H1 (cell line): ENCODE data around the gene NBDY. TPM values are rescaled to one million over a fixed set of nuclear protein-coding genes. Genes with fewer than 3 reads are reported as not detected.

ENCODE experiments used
- CTCF ChIA-PET: fragments of 300-600 bp; sonication (Branson Sonifier 250); formaldehyde crosslinking; loops from one replicate; lab custom pipeline; 2021; ENCODE audit not compliant: partially characterized antibody; lab: Charles Lee
- POLR2A ChIA-PET: fragments of 300-600 bp; sonication (Branson Sonifier 250); formaldehyde crosslinking; loops from one replicate; lab custom pipeline; 2021; ENCODE audit warnings: inconsistent platforms; ENCODE audit not compliant: partially characterized antibody; lab: Charles Lee
- DNase-seq, 2 experiments: peaks; one replicate each; pipeline versions ENCODE4 v3.0.0 to v3.0.0-alpha.2; 2010 to 2022; ENCODE audit warnings: low spot score in 2 of 2, low read depth in 1 of 2, mixed read lengths in 1 of 2
- FAIRE-seq: peaks from 2 replicates; lab custom pipeline; 2011; peaks lifted over from hg19 to GRCh38; lab: Jason Lieb, UNC
- H2AFZ ChIP-seq: 2 replicates; pipeline ENCODE4 v1.8.1; 2012; ENCODE audit warnings: low read length, inconsistent platforms
- H2AK5ac ChIP-seq: 2 replicates; pipeline ENCODE4 v1.6.1; 2013; ENCODE audit warnings: low read depth, low read length
- H2BK120ac ChIP-seq: replicated peaks from 2 replicates; pipeline ENCODE3; 2013; ENCODE audit warnings: low read depth, low read length, inconsistent platforms
- H2BK12ac ChIP-seq: 2 replicates; pipeline ENCODE4 v1.6.1; 2013; ENCODE audit warnings: low read depth, low read length
- H2BK15ac ChIP-seq: 2 replicates; pipeline ENCODE4 v1.6.1; 2013; ENCODE audit warnings: low read length
- H2BK20ac ChIP-seq: 2 replicates; pipeline ENCODE4 v1.6.1; 2013; ENCODE audit warnings: low read length
- H2BK5ac ChIP-seq: 2 replicates; pipeline ENCODE4 v1.6.1; 2013; ENCODE audit warnings: low read depth, low read length
- H3K14ac ChIP-seq: 2 replicates; pipeline ENCODE4 v1.6.1; 2013; ENCODE audit warnings: inconsistent platforms; ENCODE audit not compliant: insufficient read length
- H3K18ac ChIP-seq: 2 replicates; pipeline ENCODE4 v1.6.1; 2013; ENCODE audit warnings: low read length; ENCODE audit errors: extremely low read depth
- H3K23ac ChIP-seq: 2 replicates; pipeline ENCODE4 v1.6.1; 2013; ENCODE audit warnings: inconsistent platforms; ENCODE audit not compliant: insufficient read length
- H3K23me2 ChIP-seq: 2 replicates; pipeline ENCODE4 v1.6.1; 2013; ENCODE audit warnings: low read depth, low read length
- H3K27ac ChIP-seq: 2 replicates; pipeline ENCODE4 v1.6.1; 2011; ENCODE audit warnings: low read depth, low read length, inconsistent platforms
- H3K27me3 ChIP-seq, 4 experiments: replicated peaks in 1 of 4; 1 replicate in 1 of 4; 2 replicates in 3 of 4; pipeline versions ENCODE4 v1.6.1 to v1.8.1; 2011 to 2013; ENCODE audit warnings: low read length in 3 of 4, mild to moderate bottlenecking in 3 of 4, inconsistent platforms in 2 of 4, mixed read lengths in 2 of 4, moderate library complexity in 1 of 4; ENCODE audit not compliant: control insufficient read depth in 3 of 4, insufficient read depth in 3 of 4; ENCODE audit errors: extremely low read depth in 1 of 4
- H3K36me3 ChIP-seq, 4 experiments: 2 replicates each; pipeline versions ENCODE4 v1.6.1 to v1.8.1; 2011 to 2013; ENCODE audit warnings: mild to moderate bottlenecking in 4 of 4, low read length in 3 of 4, moderate library complexity in 2 of 4, control low read depth in 1 of 4, inconsistent platforms in 1 of 4; ENCODE audit not compliant: insufficient read depth in 4 of 4, control insufficient read depth in 2 of 4
- H3K4ac ChIP-seq: replicated peaks from 2 replicates; pipeline ENCODE3; 2013; ENCODE audit warnings: low read length, low read depth, mixed read lengths, inconsistent platforms; ENCODE audit not compliant: insufficient read length
- H3K4me1 ChIP-seq, 4 experiments: replicated peaks in 1 of 4; 1 replicate in 1 of 4; 2 replicates in 3 of 4; pipeline versions ENCODE4 v1.6.1 to v1.8.1; 2011 to 2013; ENCODE audit warnings: low read length in 3 of 4, inconsistent platforms in 2 of 4, mixed read lengths in 1 of 4; ENCODE audit not compliant: insufficient read depth in 4 of 4, control insufficient read depth in 3 of 4
- H3K4me2 ChIP-seq, 2 experiments: 2 replicates each; pipeline versions ENCODE4 v1.6.1 to v1.8.1; 2011 to 2013; ENCODE audit warnings: low read depth in 2 of 2, low read length in 2 of 2, control low read depth in 1 of 2, inconsistent platforms in 1 of 2, mild to moderate bottlenecking in 1 of 2; ENCODE audit not compliant: insufficient read depth in 1 of 2
- H3K4me3 ChIP-seq, 4 experiments: fragments of 200-600, 300-600 bp in 1 of 4; sonication (generic), shearing (Covaris generic), sonication (Bioruptor Twin) in 1 of 4; 2 replicates each; pipeline versions ENCODE4 v1.5.1 to v1.8.1; 2011 to 2016; ENCODE audit warnings: low read length in 4 of 4, low read depth in 3 of 4, control low read depth in 2 of 4, inconsistent platforms in 2 of 4, mild to moderate bottlenecking in 2 of 4, mixed read lengths in 1 of 4, moderate library complexity in 1 of 4; ENCODE audit not compliant: insufficient read depth in 2 of 4; ENCODE audit errors: extremely low read depth in 1 of 4
- H3K56ac ChIP-seq: replicated peaks from 2 replicates; pipeline ENCODE3; 2013; ENCODE audit warnings: low read depth, mild to moderate bottlenecking, mixed read lengths, low read length, inconsistent platforms; ENCODE audit not compliant: insufficient read length
- H3K79me1 ChIP-seq: 2 replicates; pipeline ENCODE4 v1.6.1; 2013; ENCODE audit warnings: low read depth, low read length, control low read depth
- H3K79me2 ChIP-seq, 2 experiments: 2 replicates each; pipeline versions ENCODE4 v1.6.1 to v1.8.1; 2012 to 2013; ENCODE audit warnings: low read length in 2 of 2, mild to moderate bottlenecking in 2 of 2, inconsistent platforms in 1 of 2; ENCODE audit not compliant: insufficient read depth in 2 of 2, control insufficient read depth in 1 of 2
- H3K9ac ChIP-seq, 4 experiments: replicated peaks in 1 of 4; 1 replicate in 1 of 4; 2 replicates in 3 of 4; pipeline versions ENCODE4 v1.6.1 to v1.8.1; 2011 to 2013; ENCODE audit warnings: low read depth in 3 of 4, low read length in 3 of 4, control low read depth in 2 of 4, mild to moderate bottlenecking in 2 of 4, moderate library complexity in 2 of 4, inconsistent platforms in 1 of 4; ENCODE audit errors: extremely low read depth in 1 of 4
- H3K9me3 ChIP-seq, 2 experiments: 2 replicates each; pipeline versions ENCODE4 v1.6.1 to v1.8.1; 2012 to 2013; ENCODE audit warnings: mild to moderate bottlenecking in 2 of 2, moderate library complexity in 2 of 2, control low read depth in 1 of 2, inconsistent platforms in 1 of 2, low read depth in 1 of 2, low read length in 1 of 2, mixed read lengths in 1 of 2; ENCODE audit not compliant: insufficient read depth in 2 of 2
- H4K20me1 ChIP-seq, 2 experiments: replicated peaks in 1 of 2; 2 replicates each; pipeline versions ENCODE3 to v1.8.1; 2011 to 2013; ENCODE audit warnings: inconsistent platforms in 2 of 2, low read length in 2 of 2, mild to moderate bottlenecking in 1 of 2; ENCODE audit not compliant: insufficient read depth in 2 of 2, control insufficient read depth in 1 of 2
- H4K5ac ChIP-seq: 2 replicates; pipeline ENCODE4 v1.6.1; 2013; ENCODE audit warnings: low read length, low read depth, mixed read lengths, inconsistent platforms; ENCODE audit not compliant: insufficient read length
- H4K8ac ChIP-seq: 2 replicates; pipeline ENCODE4 v1.8.0; 2013; ENCODE audit warnings: mild to moderate bottlenecking, moderate library complexity, low read length, inconsistent platforms; ENCODE audit not compliant: insufficient read depth; ENCODE audit errors: extremely low read depth
- H4K91ac ChIP-seq: replicated peaks from 2 replicates; pipeline ENCODE3; 2013; ENCODE audit warnings: low read length, mixed read lengths, inconsistent platforms; ENCODE audit not compliant: insufficient read length
- BCL11A ChIP-seq, 2 experiments: IDR thresholded peaks; one replicate each; pipeline ENCODE4 v1.6.1; 2011; ENCODE audit warnings: low read depth in 2 of 2, low read length in 2 of 2, mild to moderate bottlenecking in 2 of 2
- CREB1 ChIP-seq: IDR thresholded peaks from 2 replicates; pipeline ENCODE4 v1.6.1; 2012; ENCODE audit warnings: inconsistent platforms
- GABPA ChIP-seq: IDR thresholded peaks from 2 replicates; pipeline ENCODE4 v1.6.1; 2011; ENCODE audit warnings: mild to moderate bottlenecking, low read length, moderate library complexity, borderline replicate concordance; ENCODE audit not compliant: insufficient read depth
- PHF8 ChIP-seq: fragments of 200-600 bp; sonication (generic); conservative IDR thresholded peaks from 2 replicates; pipeline ENCODE4 v1.7.1; 2012; ENCODE audit warnings: low read depth, mild to moderate bottlenecking, inconsistent platforms, low read length, moderate library complexity
- RFX5 ChIP-seq: IDR thresholded peaks from 2 replicates; pipeline ENCODE4 v1.6.1; 2011; ENCODE audit warnings: low read depth, low read length, improper control_type of control experiment, borderline replicate concordance
- RNF2 ChIP-seq: fragments of 200-900, 300-1000 bp; sonication (generic); IDR thresholded peaks from 2 replicates; pipeline ENCODE4 v1.7.1; 2016; ENCODE audit warnings: borderline replicate concordance, low read depth, mild to moderate bottlenecking, antibody characterized with exemption, low read length; ENCODE audit not compliant: poor library complexity, severe bottlenecking; ENCODE audit errors: missing control alignments
- SAP30 ChIP-seq: fragments of 300-600 bp; sonication (generic); IDR thresholded peaks from 2 replicates; pipeline ENCODE4 v1.7.1; 2012; ENCODE audit warnings: low read length, moderate library complexity, mild to moderate bottlenecking, inconsistent platforms; ENCODE audit not compliant: insufficient read depth, insufficient replicate concordance
- ZNF274 ChIP-seq: IDR thresholded peaks from 2 replicates; pipeline ENCODE4 v1.7.0; 2012; ENCODE audit warnings: low read length, borderline replicate concordance; ENCODE audit errors: extremely low read depth
- whole genome bisulfite sequencing, 2 experiments: shearing (Covaris generic) in 1 of 2; methylation state at CpG; one replicate each; pipeline versions ENCODE4 v1.1.6 to v1.1.7; 2013 to 2015; ENCODE audit warnings: low lambda C conversion rate in 2 of 2, mixed read lengths in 2 of 2, inconsistent platforms in 1 of 2, low coverage in 1 of 2, missing lambda C conversion rate in 1 of 2; ENCODE audit not compliant: insufficient replicate concordance in 2 of 2, insufficient coverage in 1 of 2, insufficient read length in 1 of 2; ENCODE audit errors: extremely low coverage in 1 of 2, missing lambda C conversion rate in 1 of 2; 5-methylcytosine and 5-hydroxymethylcytosine counted together
- polyA plus RNA-seq, 7 experiments: library from polyadenylated mRNA; depleted of rRNA in 3 of 7; stranded (reverse) in 5 of 7; unstranded in 2 of 7; fragments of >200 nt in 5 of 7; fragments of 200-250 nt in 2 of 7; gene quantifications; 1 replicate in 5 of 7; 2 replicates in 1 of 7; 4 replicates in 1 of 7; pipeline versions ENCODE4 v1.2.1 to v1.2.3, GENCODE V29; 2011 to 2013; ENCODE audit warnings: missing spikeins in 2 of 7, mixed read lengths in 2 of 7
- total RNA-seq: library from RNA; stranded (reverse); fragmentation: NEBNext Ultra II Directional; extraction: Animal tissue kit (Norgen Biotek cat#: 25700); gene quantifications from 2 replicates; pipeline ENCODE4 v1.2.1, GENCODE V29; 2021

Gene NBDY
- total and polyA plus RNA-seq, 2 of the 8 experiments (the other 6 are each of a cell fraction or from before 2014, with no cell fraction given), result 42.3 to 57.8 TPM

DNA sequence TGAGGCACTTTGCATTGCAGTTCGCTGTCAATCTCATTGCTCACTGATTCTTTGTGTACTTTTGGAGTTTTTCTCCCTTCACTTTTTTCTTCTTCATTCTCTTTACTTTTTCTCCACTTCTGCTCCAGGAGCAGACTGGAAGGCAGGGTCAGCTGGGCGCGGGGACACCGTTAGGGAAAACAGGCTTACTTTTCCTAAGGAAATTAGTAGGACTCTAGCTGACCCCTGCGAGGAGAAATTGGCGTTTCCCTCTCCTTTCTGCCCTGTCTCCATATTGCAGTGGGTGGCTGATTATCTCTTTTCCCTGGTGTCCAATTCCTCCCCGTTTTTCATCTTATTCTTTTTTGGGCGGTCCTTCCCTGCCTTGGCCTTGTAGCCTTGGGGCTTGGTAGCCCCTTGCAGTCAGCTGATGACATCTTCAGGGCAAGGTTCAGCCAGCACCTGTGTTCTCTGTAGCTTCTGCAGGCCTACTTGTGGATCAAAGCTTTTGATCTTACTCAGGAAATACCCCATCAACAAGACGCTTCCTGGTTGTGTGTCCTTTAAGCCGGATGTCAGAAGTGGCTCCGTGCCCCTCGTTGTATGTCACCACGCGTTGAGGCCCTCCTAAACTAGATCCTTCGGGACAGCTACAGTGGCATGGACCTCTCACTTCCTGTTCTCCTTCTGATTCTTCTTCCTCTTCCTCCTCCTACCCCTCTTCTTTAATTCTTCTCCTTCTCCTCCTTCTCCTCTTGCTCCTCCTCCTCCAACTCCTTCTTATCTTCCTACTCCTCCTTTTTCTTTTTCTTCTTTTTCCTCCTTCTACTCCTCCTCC is 36.1 kb downstream of the NBDY start:
- H3K18ac ChIP-seq, result no peak overlapping the region
- H3K27me3 ChIP-seq, result no peaks in the 10 kb centered on the region
- no peak overlapping the region for H2BK20ac ChIP-seq
- no peaks in the 10 kb centered on the region for H4K20me1 ChIP-seq
- H2AK5ac ChIP-seq, result no peak overlapping the region
- no peak overlapping the region for H3K4ac ChIP-seq
- ChIA-PET CTCF (interaction anchor here (0.7 to 2.5 kb wide), 2 partner anchors 21 to 213 kb away, joined by 3 to 11 read pairs; no protein-coding TSS in a partner anchor), POLR2A (no interaction called here)
- H3K27ac ChIP-seq, result no peak overlapping the region; the same call in 1 of the 2 replicates
- no peak overlapping the region for H2BK15ac ChIP-seq
- H2AFZ ChIP-seq, result no peak overlapping the region
- H3K4me2 ChIP-seq, result peak overlapping the region in 1 of 2 experiments; percentile 31; a peak in 1 of 4 replicates
- no peaks in the 10 kb centered on the region for H3K23me2 ChIP-seq
- peaks cover 0 to 5% (median 0%) of the 10 kb centered on the region in 4 experiments; a peak in 1 of 8 replicates for H3K36me3 ChIP-seq
- no peak overlapping the region; the same call in 1 of the 2 replicates for H2BK5ac ChIP-seq
- DNase-seq (peak in 1 of 2 experiments; percentile 16), FAIRE-seq (peak; percentile 42)
- H3K79me1 ChIP-seq, result no peaks in the 10 kb centered on the region
- H4K5ac ChIP-seq, result no peak overlapping the region
- H3K79me2 ChIP-seq, result no peaks in the 10 kb centered on the region; a peak in 1 of 4 replicates
- no peak overlapping the region for H4K91ac ChIP-seq
- H2BK120ac ChIP-seq, result no peak overlapping the region
- H3K4me3 ChIP-seq, result no peak overlapping the region
- H3K56ac ChIP-seq, result no peak overlapping the region
- peaks cover 0 to 11% (median 2%) of the 10 kb centered on the region in 4 experiments; a peak in 4 of 7 replicates for H3K4me1 ChIP-seq
- H3K23ac ChIP-seq, result no peak overlapping the region
- no peak overlapping the region for H4K8ac ChIP-seq
- no peak overlapping the region for H3K9ac ChIP-seq
- H2BK12ac ChIP-seq, result no peak overlapping the region
- no peaks in the 10 kb centered on the region for H3K9me3 ChIP-seq
- WGBS, 2 experiments, result 89% methylated on average over 10 of the region's 15 CpGs; no CpG with 5 or more reads in 1 of the 2 experiments
- no peak overlapping the region for H3K14ac ChIP-seq
- TF ChIP-seq ZNF274 (no peak), RFX5 (no peak), CREB1 (no peak), SAP30 (no peak), RNF2 (no peak), PHF8 (no peak), BCL11A (IDR thresholded peaks at IDR 0.05; ENCODE audit: low read depth in 2 of 2, low read length in 2 of 2) (no peak), GABPA (no peak)
